WTC11 (cell line): ENCODE results near the gene DTD1. TPM values are rescaled to one million over a fixed set of nuclear protein-coding genes. Genes with fewer than 3 reads are reported as not detected.
"Not testable (repeated sequence)": the region's sequence is repeated elsewhere in the genome, so short reads cannot be mapped to it uniquely, and the experiment has no call there.

Experiments used
- ATAC-seq: fragments of 200-7000 bp; cut with Tn5 transposase; 2 replicates; pipeline ENCODE4 v1.10.0; 2021; ENCODE audit warnings: mild to moderate bottlenecking, moderate library complexity
- CTCF ChIA-PET: fragments of 300-600 bp; sonication (Branson Sonifier 250); formaldehyde crosslinking; loops from one replicate; lab custom pipeline; 2021; ENCODE audit warnings: antibody characterized with exemption; lab: Charles Lee
- POLR2A ChIA-PET: fragments of 350-600 bp; sonication (Branson Sonifier 250); formaldehyde crosslinking; loops from one replicate; lab custom pipeline; 2021; ENCODE audit warnings: antibody characterized with exemption; lab: Charles Lee
- DNase-seq: peaks from one replicate; pipeline ENCODE4 v3.0.0; 2021; ENCODE audit warnings: low spot score
- H3K27ac Mint-ChIP-seq: 2 replicates; pipeline ENCODE4 v1.8.0; 2021; ENCODE audit warnings: mixed read lengths
- H3K27me3 Mint-ChIP-seq: 2 replicates; pipeline ENCODE4 v1.8.0; 2021; ENCODE audit warnings: low read depth, mild to moderate bottlenecking, moderate library complexity, mixed read lengths
- H3K36me3 Mint-ChIP-seq: 2 replicates; pipeline ENCODE4 v1.8.0; 2021; ENCODE audit warnings: mixed read lengths
- H3K4me1 Mint-ChIP-seq: 2 replicates; pipeline ENCODE4 v1.8.0; 2022; ENCODE audit warnings: mixed read lengths
- H3K4me3 Mint-ChIP-seq: 2 replicates; pipeline ENCODE4 v1.8.0; 2021; ENCODE audit warnings: mild to moderate bottlenecking, moderate library complexity, mixed read lengths
- H3K9me3 Mint-ChIP-seq: 2 replicates; pipeline ENCODE4 v1.8.0; 2021; ENCODE audit warnings: mixed read lengths
- CREM ChIP-seq: sonication (generic); formaldehyde crosslinking; IDR thresholded peaks from 2 replicates; pipeline ENCODE4 v1.8.1; 2022; ENCODE audit warnings: mild to moderate bottlenecking, missing genetic modification reagents, moderate library complexity
- EMX1 ChIP-seq: fragments of 250-450 bp; sonication (Bioruptor Pico); IDR thresholded peaks from 2 replicates; pipeline ENCODE4 v1.8.0; 2021; ENCODE audit warnings: mild to moderate bottlenecking
- IRF2 ChIP-seq: sonication (generic); formaldehyde crosslinking; IDR thresholded peaks from 2 replicates; pipeline ENCODE4 v1.8.0; 2022; ENCODE audit warnings: low read depth, missing genetic modification reagents, borderline replicate concordance
- NR1H2 ChIP-seq: sonication (generic); formaldehyde crosslinking; IDR thresholded peaks from 2 replicates; pipeline ENCODE4 v1.9.0; 2021; ENCODE audit warnings: mild to moderate bottlenecking, moderate library complexity, missing genetic modification reagents
- NR3C1 ChIP-seq: sonication (generic); formaldehyde crosslinking; conservative IDR thresholded peaks from 2 replicates; pipeline ENCODE4 v1.8.1; 2023; ENCODE audit warnings: low read depth, mild to moderate bottlenecking, missing genetic modification reagents
- PRRX2 ChIP-seq: fragments of 250-450 bp; sonication (Bioruptor Pico); IDR thresholded peaks from 2 replicates; pipeline ENCODE4 v1.8.0; 2021; ENCODE audit warnings: mild to moderate bottlenecking
- SMAD4 ChIP-seq: sonication (generic); formaldehyde crosslinking; IDR thresholded peaks from 2 replicates; pipeline ENCODE4 v1.8.0; 2022; ENCODE audit warnings: mild to moderate bottlenecking, missing genetic modification reagents
- USF2 ChIP-seq: sonication (generic); formaldehyde crosslinking; IDR thresholded peaks from 2 replicates; pipeline ENCODE4 v1.8.1; 2023; ENCODE audit warnings: mild to moderate bottlenecking, missing genetic modification reagents, moderate library complexity
- ZBTB21 ChIP-seq: sonication (generic); formaldehyde crosslinking; IDR thresholded peaks from 2 replicates; pipeline ENCODE4 v1.8.1; 2023; ENCODE audit warnings: mild to moderate bottlenecking, missing genetic modification reagents, borderline replicate concordance
- ZNF317 ChIP-seq: sonication (generic); formaldehyde crosslinking; IDR thresholded peaks from 2 replicates; pipeline ENCODE4 v1.8.1; 2023; ENCODE audit warnings: low read depth, mild to moderate bottlenecking, moderate library complexity, missing genetic modification reagents, borderline replicate concordance
- ZNF416 ChIP-seq: fragments of 250-450 bp; sonication (Bioruptor Pico); IDR thresholded peaks from 2 replicates; pipeline ENCODE4 v1.9.0; 2021; ENCODE audit warnings: mild to moderate bottlenecking, inconsistent platforms
- ZNF425 ChIP-seq: fragments of 250-450 bp; sonication (Bioruptor Pico); conservative IDR thresholded peaks from 2 replicates; pipeline ENCODE4 v1.9.0; 2021; ENCODE audit warnings: mild to moderate bottlenecking
- total RNA-seq: library from RNA; stranded (reverse); gene quantifications from 3 replicates; pipeline ENCODE4 v1.2.3, GENCODE V29; 2021
- TF ChIP-seq, protein P1 (sequence below): sonication (generic); formaldehyde crosslinking; IDR thresholded peaks from 2 replicates; pipeline ENCODE4 v1.8.1; 2023; ENCODE audit warnings: mild to moderate bottlenecking, missing genetic modification reagents, moderate library complexity
- TF ChIP-seq, protein P2 (sequence below): sonication (generic); formaldehyde crosslinking; IDR thresholded peaks from 2 replicates; pipeline ENCODE4 v1.8.0; 2022; ENCODE audit warnings: mild to moderate bottlenecking, missing genetic modification reagents
- TF ChIP-seq, protein P3 (sequence below): fragments of 250-450 bp; sonication (Bioruptor Pico); IDR thresholded peaks from 2 replicates; pipeline ENCODE4 v1.9.0; 2021; ENCODE audit warnings: mild to moderate bottlenecking, borderline replicate concordance

DTD1 gene
- total RNA-seq, 1 experiment from 2014 or later, result 71.1 TPM

DNA sequence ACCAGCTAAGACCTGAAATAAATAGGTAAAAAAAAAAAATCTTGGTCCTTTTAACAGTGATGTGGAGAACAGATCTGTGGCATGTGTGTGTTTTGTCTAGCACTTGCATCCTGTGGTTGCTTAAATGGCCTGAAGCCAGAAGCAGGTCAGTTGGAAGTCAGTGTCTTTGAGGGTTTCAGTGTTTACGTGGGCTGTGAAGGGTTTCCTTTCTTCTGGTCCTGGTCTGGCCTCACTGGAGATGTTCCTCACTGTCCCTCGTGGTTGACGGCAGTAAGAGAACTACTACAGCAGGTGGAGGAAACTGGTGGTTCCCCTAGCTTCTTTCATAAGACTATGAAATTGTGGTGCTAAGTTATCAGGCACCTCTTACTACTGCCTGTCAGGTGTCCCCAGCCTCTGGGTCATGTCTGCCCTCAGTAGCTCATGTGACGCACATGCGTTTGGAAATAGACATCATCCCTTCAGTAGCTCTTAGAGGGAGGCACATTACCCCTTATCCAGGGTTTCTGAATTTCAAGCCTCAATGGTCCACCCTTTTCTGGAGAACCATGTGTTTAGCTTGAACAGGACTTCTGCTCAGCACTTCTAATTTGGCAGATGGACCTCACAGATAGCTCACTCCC lies 166.3 kb downstream of the DTD1 start:
- ChIA-PET CTCF (interaction anchor here (0.8 kb wide), 1 partner anchor 122 kb away, joined by 3 read pairs; no protein-coding TSS in a partner anchor), POLR2A (interaction anchor here (0.6 to 0.7 kb wide), 2 partner anchors 12 to 247 kb away, joined by 3 to 4 read pairs; partner anchors contain the start of gene SEC23B)
- no peak overlapping the region for H3K27ac Mint-ChIP-seq
- no peak for TF ChIP-seq EMX1
- no peak for TF ChIP-seq NR1H2 (CRISPR knock-in tag)
- TF ChIP-seq ZBTB21 (CRISPR knock-in tag), result no peak
- TF ChIP-seq ZNF416 (CRISPR knock-in tag), result no peak
- TF ChIP-seq SMAD4 (CRISPR knock-in tag), result no peak
- TF ChIP-seq, protein P1, sequence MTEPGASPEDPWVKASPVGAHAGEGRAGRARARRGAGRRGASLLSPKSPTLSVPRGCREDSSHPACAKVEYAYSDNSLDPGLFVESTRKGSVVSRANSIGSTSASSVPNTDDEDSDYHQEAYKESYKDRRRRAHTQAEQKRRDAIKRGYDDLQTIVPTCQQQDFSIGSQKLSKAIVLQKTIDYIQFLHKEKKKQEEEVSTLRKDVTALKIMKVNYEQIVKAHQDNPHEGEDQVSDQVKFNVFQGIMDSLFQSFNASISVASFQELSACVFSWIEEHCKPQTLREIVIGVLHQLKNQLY (CRISPR knock-in tag), result no peak
- no peak for TF ChIP-seq USF2 (CRISPR knock-in tag)
- TF ChIP-seq, protein P2, sequence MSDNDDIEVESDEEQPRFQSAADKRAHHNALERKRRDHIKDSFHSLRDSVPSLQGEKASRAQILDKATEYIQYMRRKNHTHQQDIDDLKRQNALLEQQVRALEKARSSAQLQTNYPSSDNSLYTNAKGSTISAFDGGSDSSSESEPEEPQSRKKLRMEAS (CRISPR knock-in tag), result no peak
- no peak for TF ChIP-seq ZNF317 (CRISPR knock-in tag)
- no peak for TF ChIP-seq IRF2 (CRISPR knock-in tag)
- TF ChIP-seq, protein P3, sequence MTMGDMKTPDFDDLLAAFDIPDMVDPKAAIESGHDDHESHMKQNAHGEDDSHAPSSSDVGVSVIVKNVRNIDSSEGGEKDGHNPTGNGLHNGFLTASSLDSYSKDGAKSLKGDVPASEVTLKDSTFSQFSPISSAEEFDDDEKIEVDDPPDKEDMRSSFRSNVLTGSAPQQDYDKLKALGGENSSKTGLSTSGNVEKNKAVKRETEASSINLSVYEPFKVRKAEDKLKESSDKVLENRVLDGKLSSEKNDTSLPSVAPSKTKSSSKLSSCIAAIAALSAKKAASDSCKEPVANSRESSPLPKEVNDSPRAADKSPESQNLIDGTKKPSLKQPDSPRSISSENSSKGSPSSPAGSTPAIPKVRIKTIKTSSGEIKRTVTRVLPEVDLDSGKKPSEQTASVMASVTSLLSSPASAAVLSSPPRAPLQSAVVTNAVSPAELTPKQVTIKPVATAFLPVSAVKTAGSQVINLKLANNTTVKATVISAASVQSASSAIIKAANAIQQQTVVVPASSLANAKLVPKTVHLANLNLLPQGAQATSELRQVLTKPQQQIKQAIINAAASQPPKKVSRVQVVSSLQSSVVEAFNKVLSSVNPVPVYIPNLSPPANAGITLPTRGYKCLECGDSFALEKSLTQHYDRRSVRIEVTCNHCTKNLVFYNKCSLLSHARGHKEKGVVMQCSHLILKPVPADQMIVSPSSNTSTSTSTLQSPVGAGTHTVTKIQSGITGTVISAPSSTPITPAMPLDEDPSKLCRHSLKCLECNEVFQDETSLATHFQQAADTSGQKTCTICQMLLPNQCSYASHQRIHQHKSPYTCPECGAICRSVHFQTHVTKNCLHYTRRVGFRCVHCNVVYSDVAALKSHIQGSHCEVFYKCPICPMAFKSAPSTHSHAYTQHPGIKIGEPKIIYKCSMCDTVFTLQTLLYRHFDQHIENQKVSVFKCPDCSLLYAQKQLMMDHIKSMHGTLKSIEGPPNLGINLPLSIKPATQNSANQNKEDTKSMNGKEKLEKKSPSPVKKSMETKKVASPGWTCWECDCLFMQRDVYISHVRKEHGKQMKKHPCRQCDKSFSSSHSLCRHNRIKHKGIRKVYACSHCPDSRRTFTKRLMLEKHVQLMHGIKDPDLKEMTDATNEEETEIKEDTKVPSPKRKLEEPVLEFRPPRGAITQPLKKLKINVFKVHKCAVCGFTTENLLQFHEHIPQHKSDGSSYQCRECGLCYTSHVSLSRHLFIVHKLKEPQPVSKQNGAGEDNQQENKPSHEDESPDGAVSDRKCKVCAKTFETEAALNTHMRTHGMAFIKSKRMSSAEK (CRISPR knock-in tag), result no peak
- no peak for TF ChIP-seq NR3C1 (CRISPR knock-in tag)
- peaks cover 10% of the 10 kb centered on the region for H3K9me3 Mint-ChIP-seq
- no peak overlapping the region for H3K4me3 Mint-ChIP-seq
- H3K27me3 Mint-ChIP-seq, result no peaks in the 10 kb centered on the region
- DNase-seq, result no peak
- H3K36me3 Mint-ChIP-seq, result no peaks in the 10 kb centered on the region
- H3K4me1 Mint-ChIP-seq, result peaks cover 3% of the 10 kb centered on the region; the same call in 1 of the 2 replicates
- ATAC-seq, result no peak

DNA sequence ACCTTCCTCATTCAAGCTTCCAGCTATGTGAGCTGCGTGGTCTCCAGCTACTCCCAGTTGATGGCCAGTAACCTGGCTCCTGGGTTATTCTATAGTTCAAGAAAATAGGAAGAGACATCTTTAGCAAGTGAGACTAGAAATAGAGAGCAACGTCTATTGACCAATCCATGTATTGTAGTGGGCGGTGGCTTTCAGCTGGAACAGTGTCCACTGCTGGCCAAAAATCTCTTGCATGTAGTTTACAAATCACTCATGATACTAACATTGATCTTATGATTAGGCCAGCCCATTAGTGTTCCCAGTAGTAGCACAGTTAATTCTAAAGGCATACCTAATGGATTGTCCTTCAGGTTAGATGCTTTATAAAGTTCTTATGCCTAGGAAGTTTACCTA lies 166.8 kb downstream of the DTD1 start:
- H3K27ac Mint-ChIP-seq, result no peak overlapping the region
- no peak overlapping the region for H3K4me3 Mint-ChIP-seq
- H3K4me1 Mint-ChIP-seq, result peaks cover 3% of the 10 kb centered on the region; the same call in 1 of the 2 replicates
- peaks cover 2% of the 10 kb centered on the region; the same call in 1 of the 2 replicates for H3K36me3 Mint-ChIP-seq
- POLR2A ChIA-PET, result no interaction called here
- H3K9me3 Mint-ChIP-seq, result peaks cover 14% of the 10 kb centered on the region
- ATAC-seq (no peak), DNase-seq (no peak)
- H3K27me3 Mint-ChIP-seq, result no peaks in the 10 kb centered on the region
- no peak for TF ChIP-seq ZNF425
- TF ChIP-seq CREM, result no peak
- TF ChIP-seq EMX1, result no peak
- no peak for TF ChIP-seq PRRX2
- CTCF ChIA-PET, result no interaction called here

GRCh38 chr20:18760852-18761251 lies 173.0 kb downstream of the DTD1 start:
- H3K36me3 Mint-ChIP-seq, result peaks cover 28% of the 10 kb centered on the region
- H3K27ac Mint-ChIP-seq, H3K4me3 Mint-ChIP-seq, DNase-seq, H3K27me3 Mint-ChIP-seq, CTCF ChIA-PET, H3K4me1 Mint-ChIP-seq, ATAC-seq, POLR2A ChIA-PET: not testable (repeated sequence)
- H3K9me3 Mint-ChIP-seq, result peaks cover 44% of the 10 kb centered on the region
